CD1c-positive myeloid dendritic cell (primary cell): ENCODE data around the gene DUS1L.

Experiments used
- DNase-seq: peaks from one replicate; pipeline ENCODE4 v3.0.0-alpha.2; 2016; ENCODE audit errors: extremely low spot score

DUS1L gene

GRCh38 chr17:82012640-82013295 lies 52.8 kb downstream of the DUS1L start:
- DNase-seq, result no peak

GRCh38 chr17:82012261-82012639 lies 53.4 kb downstream of the DUS1L start:
- no peak for DNase-seq

- no peak for DNase-seq
These were observed 53.9 kb downstream of the DUS1L start for GRCh38 chr17:82011617-82012187.

- no peak for DNase-seq
These were observed 54.8 kb downstream of the DUS1L start for GRCh38 chr17:82010575-82011525.

GRCh38 chr17:82009413-82009812 lies 56.2 kb downstream of the DUS1L start:
- DNase-seq, result no peak

GRCh38 chr17:82008941-82009405 lies 56.6 kb downstream of the DUS1L start:
- no peak for DNase-seq

GRCh38 chr17:82008258-82008940 lies 57.2 kb downstream of the DUS1L start:
- DNase-seq, result no peak
